Endothelial cell of umbilical vein (primary cell): ENCODE measurements around the gene SUPT3H. TPM values are rescaled to one million over a fixed set of nuclear protein-coding genes. Genes with fewer than 3 reads are reported as not detected.

Experiments
- BruUV-seq: library from RNA; stranded (reverse); fragments of 400-500 nt; replicated peaks from 2 replicates; lab custom pipeline; 2021; lab: Mats Ljungman, UMichigan
- CTCF ChIA-PET: fragments of 300-600, 350-600 bp; sonication (Branson Sonifier 250); formaldehyde crosslinking; loops from one replicate; lab custom pipeline; 2021; ENCODE audit warnings: antibody characterized with exemption, inconsistent platforms; lab: Charles Lee
- POLR2A ChIA-PET: fragments of 300-600, 350-600 bp; sonication (Branson Sonifier 250); formaldehyde crosslinking; loops from one replicate; lab custom pipeline; 2021; ENCODE audit warnings: antibody characterized with exemption, inconsistent platforms; lab: Charles Lee
- DNase-seq: peaks from one replicate; pipeline ENCODE4 v3.0.0-alpha.2; 2011; ENCODE audit warnings: low read depth, low spot score
- FAIRE-seq: peaks from 2 replicates; lab custom pipeline; 2011; peaks lifted over from hg19 to GRCh38; lab: Jason Lieb, UNC
- H2AFZ ChIP-seq: 2 replicates; pipeline ENCODE4 v1.6.0; 2012; ENCODE audit warnings: low read depth, low read length, control low read depth, inconsistent platforms
- H3K27ac ChIP-seq: 2 replicates; pipeline ENCODE4 v1.5.1; 2011; ENCODE audit warnings: low read depth, mild to moderate bottlenecking, control low read depth, low read length, moderate library complexity; ENCODE audit not compliant: insufficient read depth
- H3K27me3 ChIP-seq, 2 experiments: 2 replicates each; pipeline versions ENCODE4 v1.6.0 to v1.6.1; 2011; ENCODE audit warnings: low read length in 2 of 2, mixed read lengths in 1 of 2; ENCODE audit not compliant: control insufficient read depth in 2 of 2, insufficient read depth in 2 of 2
- H3K36me3 ChIP-seq, 2 experiments: 2 replicates in 1 of 2; 3 replicates in 1 of 2; pipeline ENCODE4 v1.5.1; 2011; ENCODE audit warnings: low read length in 2 of 2, mild to moderate bottlenecking in 1 of 2, moderate library complexity in 1 of 2; ENCODE audit not compliant: control insufficient read depth in 2 of 2, insufficient read depth in 2 of 2; ENCODE audit errors: extremely low read depth in 1 of 2
- H3K4me1 ChIP-seq: 3 replicates; pipeline ENCODE4 v1.5.1; 2011; ENCODE audit warnings: mild to moderate bottlenecking, low read length; ENCODE audit not compliant: control insufficient read depth, insufficient read depth; ENCODE audit errors: extremely low read depth
- H3K4me2 ChIP-seq: 2 replicates; pipeline ENCODE4 v1.6.1; 2011; ENCODE audit warnings: low read length, control low read depth, mixed read lengths; ENCODE audit not compliant: insufficient read depth
- H3K4me3 ChIP-seq, 3 experiments: fragments of 200-600 bp in 1 of 3; sonication (generic), shearing (Covaris generic) in 1 of 3; replicated peaks in 1 of 3; 2 replicates each; pipeline ENCODE4 v1.5.1; 2011 to 2016; ENCODE audit warnings: control low read depth in 3 of 3, low read length in 3 of 3, mild to moderate bottlenecking in 2 of 3, inconsistent platforms in 1 of 3, low read depth in 1 of 3, moderate library complexity in 1 of 3; ENCODE audit not compliant: insufficient read depth in 1 of 3
- H3K79me2 ChIP-seq: 2 replicates; pipeline ENCODE4 v1.6.0; 2012; ENCODE audit warnings: low read length, inconsistent platforms; ENCODE audit not compliant: control insufficient read depth, insufficient read depth
- H3K9ac ChIP-seq: replicated peaks from 2 replicates; pipeline ENCODE3; 2011; ENCODE audit warnings: low read length, control low read depth; ENCODE audit not compliant: insufficient read depth; ENCODE audit errors: extremely low read depth
- H3K9me1 ChIP-seq: replicated peaks from 3 replicates; pipeline ENCODE4 v1.6.0; 2011; ENCODE audit warnings: mild to moderate bottlenecking, low read length; ENCODE audit not compliant: control insufficient read depth, insufficient read depth; ENCODE audit errors: extremely low read depth
- H3K9me3 ChIP-seq: replicated peaks from 2 replicates; pipeline ENCODE4 v1.5.1; 2012; ENCODE audit warnings: low read length, inconsistent platforms; ENCODE audit not compliant: control insufficient read depth, insufficient read depth
- H4K20me1 ChIP-seq: replicated peaks from 2 replicates; pipeline ENCODE3; 2011; ENCODE audit warnings: mild to moderate bottlenecking, low read length; ENCODE audit not compliant: control insufficient read depth, insufficient read depth; ENCODE audit errors: extremely low read depth
- EZH2 ChIP-seq: IDR thresholded peaks from 2 replicates; pipeline ENCODE4 v1.6.1; 2012; ENCODE audit warnings: borderline replicate concordance, low read depth, mild to moderate bottlenecking, moderate library complexity, low read length, inconsistent platforms; ENCODE audit not compliant: severe bottlenecking
- FOS ChIP-seq: IDR thresholded peaks from 2 replicates; pipeline ENCODE4 v1.6.1; 2011; ENCODE audit warnings: mild to moderate bottlenecking, low read length, moderate library complexity, borderline replicate concordance; ENCODE audit not compliant: insufficient read depth
- JUN ChIP-seq: IDR thresholded peaks from 2 replicates; pipeline ENCODE4 v1.6.1; 2011; ENCODE audit warnings: borderline replicate concordance, low read depth; ENCODE audit not compliant: insufficient read length, insufficient read depth
- MAX ChIP-seq: IDR thresholded peaks from 2 replicates; pipeline ENCODE4 v1.6.1; 2011; ENCODE audit not compliant: insufficient read depth, insufficient read length
- MYC ChIP-seq: IDR thresholded peaks from one replicate; pipeline ENCODE4 v1.6.1; 2011; ENCODE audit warnings: mild to moderate bottlenecking, low read depth, low read length
- POLR2A ChIP-seq: IDR thresholded peaks from 2 replicates; pipeline ENCODE4 v1.6.1; 2012; ENCODE audit warnings: low read depth, mild to moderate bottlenecking, control low read depth, low read length
- POLR2AphosphoS5 ChIP-seq: IDR thresholded peaks from 2 replicates; pipeline ENCODE4 v1.6.1; 2012; ENCODE audit warnings: low read depth, mild to moderate bottlenecking, control low read depth, low read length, moderate library complexity; ENCODE audit not compliant: insufficient read depth
- dilution Hi-C: fragments of 300-500 bp; cut with MboI; formaldehyde crosslinking; loops from one replicate; pipeline ENCODE4 v1.15.0; 2019; ENCODE audit warnings: low sequenced_read_pairs; ENCODE audit not compliant: extremely low pct_ligation_motif_present
- intact Hi-C: fragments of 100-400 bp; cut with micrococcal nuclease; formaldehyde crosslinking; loops from one replicate; pipeline ENCODE4 v1.10.0; 2022
- polyA plus RNA-seq, 4 experiments: library from polyadenylated mRNA; depleted of rRNA in 3 of 4; stranded (reverse) in 3 of 4; unstranded in 1 of 4; fragments of >200 nt; gene quantifications; 2 replicates each; pipeline versions ENCODE4 v1.2.1 to v1.2.3, GENCODE V29; 2011 to 2012; ENCODE audit warnings: missing spikeins in 1 of 4
- total RNA-seq: library from RNA; stranded (reverse); gene quantifications from 2 replicates; pipeline ENCODE4 v1.2.3, GENCODE V29; 2021

SUPT3H gene
- total and polyA plus RNA-seq, 2 donors (not counting 3 experiments of a cell fraction or from before 2014, with no cell fraction given) = 8.3 to 9.8 TPM

DNA sequence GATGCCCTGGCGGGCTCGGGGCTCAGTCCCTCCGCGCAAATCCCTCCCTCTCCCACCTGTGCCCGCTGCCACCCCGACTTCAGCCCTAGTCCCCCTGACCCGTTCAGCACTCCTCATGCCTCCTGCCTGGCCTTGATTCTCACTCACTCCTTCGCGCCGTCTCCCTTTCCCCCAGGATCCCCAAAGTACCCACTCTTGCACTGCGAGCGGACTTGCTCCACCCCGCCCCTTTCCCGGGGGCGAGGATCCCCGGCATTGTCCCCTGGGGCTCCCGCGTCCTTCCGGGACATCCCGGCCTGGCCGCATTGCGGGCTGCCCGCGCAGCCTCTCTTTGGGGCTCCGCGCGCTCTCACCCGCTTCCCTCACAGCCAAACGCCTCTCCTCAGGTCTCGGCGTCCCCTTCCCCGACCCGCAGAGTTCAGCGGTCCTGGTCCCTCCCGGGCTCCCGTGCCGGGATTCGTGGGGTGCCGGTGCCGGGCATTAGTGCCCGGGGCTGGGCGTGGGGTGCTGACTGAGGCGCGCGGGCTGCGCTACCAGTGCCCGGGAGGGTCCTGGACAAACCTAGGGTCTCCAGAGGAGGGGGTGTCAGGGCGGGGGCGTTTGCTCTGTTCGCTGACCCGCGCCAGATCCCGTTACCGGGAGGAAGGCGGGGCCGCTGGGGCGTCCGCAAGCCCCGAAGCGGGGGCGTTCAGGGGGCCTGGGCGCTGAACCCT is 45.5 kb upstream of the SUPT3H start:
- no peak for TF ChIP-seq POLR2A
- peak; percentile 82 for TF ChIP-seq EZH2
- H3K4me3 ChIP-seq = peak overlapping the region; percentile 0 to 32 (median 7)
- ChIA-PET POLR2A (interaction anchor here (0.6 kb wide), 1 partner anchor 259 kb away, joined by 3 read pairs; no protein-coding TSS in a partner anchor), CTCF (interaction anchor here (0.7 kb wide), 1 partner anchor 291 kb away, joined by 4 read pairs; no protein-coding TSS in a partner anchor)
- intact Hi-C loops = loop anchor here (2.0 to 5.0 kb wide), 3 partner anchors 79 to 228 kb away; no protein-coding TSS in a partner anchor
- no peaks in the 10 kb centered on the region for H3K9me3 ChIP-seq
- no peak overlapping the region for H3K27ac ChIP-seq
- no peaks in the 10 kb centered on the region for H3K9me1 ChIP-seq
- H3K36me3 ChIP-seq = no peaks in the 10 kb centered on the region
- FAIRE-seq = no peak
- no peaks in the 10 kb centered on the region for H4K20me1 ChIP-seq
- H2AFZ ChIP-seq = peak overlapping the region; percentile 74
- dilution Hi-C loops = no loop called here
- DNase-seq = no peak
- no peaks in the 10 kb centered on the region for H3K79me2 ChIP-seq
- H3K4me2 ChIP-seq = peak overlapping the region; percentile 46
- H3K27me3 ChIP-seq = peaks cover 55 to 87% of the 10 kb centered on the region in 2 experiments
- H3K9ac ChIP-seq = no peak overlapping the region
- peaks cover 17% of the 10 kb centered on the region for H3K4me1 ChIP-seq
- BruUV-seq = no TSS peak

DNA sequence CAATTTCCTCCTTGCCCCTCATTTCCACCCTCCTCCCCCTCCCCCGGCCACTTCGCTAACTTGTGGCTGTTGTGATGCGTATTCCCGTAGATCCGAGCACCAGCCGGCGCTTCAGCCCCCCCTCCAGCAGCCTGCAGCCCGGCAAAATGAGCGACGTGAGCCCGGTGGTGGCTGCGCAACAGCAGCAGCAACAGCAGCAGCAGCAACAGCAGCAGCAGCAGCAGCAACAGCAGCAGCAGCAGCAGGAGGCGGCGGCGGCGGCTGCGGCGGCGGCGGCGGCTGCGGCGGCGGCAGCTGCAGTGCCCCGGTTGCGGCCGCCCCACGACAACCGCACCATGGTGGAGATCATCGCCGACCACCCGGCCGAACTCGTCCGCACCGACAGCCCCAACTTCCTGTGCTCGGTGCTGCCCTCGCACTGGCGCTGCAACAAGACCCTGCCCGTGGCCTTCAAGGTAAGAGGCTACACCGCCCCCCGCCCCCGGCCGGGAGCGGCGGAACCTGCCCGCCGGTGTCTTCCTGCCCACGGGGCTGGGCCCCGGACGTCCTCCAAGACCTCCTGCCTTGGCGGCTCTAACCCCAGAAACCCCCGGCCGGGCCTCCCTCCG is 44.9 kb upstream of the SUPT3H start:
- no peaks in the 10 kb centered on the region for H3K9me1 ChIP-seq
- ChIA-PET CTCF (interaction anchor here (0.6 to 4.8 kb wide), 5 partner anchors 45 to 946 kb away, joined by 3 to 50 read pairs (median 4); partner anchors contain the start of gene SUPT3H), POLR2A (no interaction called here)
- no peak overlapping the region for H3K9ac ChIP-seq
- no TSS peak for BruUV-seq
- no peak for TF ChIP-seq JUN
- peak; percentile 78 for TF ChIP-seq EZH2
- no peak for TF ChIP-seq FOS
- no peak for TF ChIP-seq MYC
- no peak for TF ChIP-seq POLR2AphosphoS5
- TF ChIP-seq MAX = no peak
- DNase-seq = peak; percentile 14
- no peak overlapping the region for H3K27ac ChIP-seq
- intact Hi-C loops = loop anchor here (1.0 to 5.0 kb wide), 5 partner anchors 24 to 292 kb away; no protein-coding TSS in a partner anchor
- H3K27me3 ChIP-seq = peaks cover 61 to 92% of the 10 kb centered on the region in 2 experiments
- no peaks in the 10 kb centered on the region for H4K20me1 ChIP-seq
- peak overlapping the region; percentile 24 to 34 (median 32) for H3K4me3 ChIP-seq
- peak overlapping the region; percentile 74 for H2AFZ ChIP-seq
- no peaks in the 10 kb centered on the region for H3K79me2 ChIP-seq
- no peaks in the 10 kb centered on the region for H3K9me3 ChIP-seq
- FAIRE-seq = no peak
- dilution Hi-C loops = no loop called here
- H3K4me2 ChIP-seq = peak overlapping the region; percentile 70
- H3K4me1 ChIP-seq = peaks cover 17% of the 10 kb centered on the region
- H3K36me3 ChIP-seq = no peaks in the 10 kb centered on the region
